GM21381 (cell line): ENCODE measurements around the gene MORN1.

Experiments used
- ATAC-seq: cut with Tn5 transposase; IDR thresholded peaks from one replicate; pipeline ENCODE4 v1.9.1; 2021; ENCODE audit warnings: mild to moderate bottlenecking, moderate library complexity; ENCODE audit not compliant: unreplicated experiment

The MORN1 gene

GRCh38 chr1:2422523-2422922 is 31.2 kb upstream of the MORN1 start:
- no peak for ATAC-seq

- no peak for ATAC-seq
These were observed 28.1 kb upstream of the MORN1 start for GRCh38 chr1:2419416-2419815.

DNA sequence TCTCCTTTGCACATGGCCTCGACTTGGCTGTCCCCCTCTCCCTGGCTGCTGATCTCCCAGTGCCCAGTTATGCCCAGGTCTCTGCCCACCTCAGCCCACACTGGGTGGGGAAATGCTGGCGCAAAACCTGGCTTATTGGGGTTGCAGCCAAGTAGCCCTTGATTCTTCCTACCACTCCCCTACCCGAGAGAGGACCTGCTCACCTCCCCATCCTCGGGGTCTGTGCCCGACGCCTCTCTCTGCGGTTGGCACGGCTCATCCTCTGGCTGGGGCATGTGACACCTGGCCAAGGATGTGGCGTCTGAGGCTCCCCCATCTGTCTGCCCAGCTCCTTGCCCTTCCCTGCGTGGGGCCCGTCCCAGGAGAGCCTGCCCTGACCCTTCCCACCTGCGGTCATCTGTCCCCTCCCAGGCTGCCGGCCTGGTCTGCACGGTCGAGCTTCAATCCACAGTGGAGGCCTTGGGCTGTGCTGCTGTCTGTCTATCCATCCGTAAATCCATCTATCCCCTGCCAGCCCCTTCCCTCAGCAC is 27.5 kb upstream of the MORN1 start:
- ATAC-seq: no peak

GRCh38 chr1:2417833-2418225 is 26.5 kb upstream of the MORN1 start:
- ATAC-seq: no peak

- ATAC-seq: no peak
These were observed 25.9 kb upstream of the MORN1 start for GRCh38 chr1:2417083-2417832.

DNA sequence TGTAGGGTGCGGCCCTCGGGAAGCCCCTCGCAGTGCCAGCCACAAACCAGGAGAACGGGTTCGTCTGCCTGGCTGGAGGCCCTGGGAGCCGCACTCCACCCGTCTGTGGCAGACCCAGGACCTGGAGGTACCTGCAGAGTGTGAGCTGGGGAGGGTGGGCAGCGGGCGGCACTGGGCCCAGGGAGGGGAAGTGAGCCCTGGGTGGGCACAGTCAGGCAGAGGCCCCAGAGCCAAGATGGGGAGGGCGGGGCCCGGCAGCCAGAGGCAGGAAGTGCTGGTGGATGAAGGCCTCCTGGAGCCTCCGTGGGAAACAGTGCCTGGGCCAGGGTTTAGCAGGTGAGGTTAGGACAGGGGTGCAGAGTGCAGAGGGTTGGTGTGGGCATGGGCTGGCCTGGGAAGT is 25.0 kb upstream of the MORN1 start:
- ATAC-seq: no peak

DNA sequence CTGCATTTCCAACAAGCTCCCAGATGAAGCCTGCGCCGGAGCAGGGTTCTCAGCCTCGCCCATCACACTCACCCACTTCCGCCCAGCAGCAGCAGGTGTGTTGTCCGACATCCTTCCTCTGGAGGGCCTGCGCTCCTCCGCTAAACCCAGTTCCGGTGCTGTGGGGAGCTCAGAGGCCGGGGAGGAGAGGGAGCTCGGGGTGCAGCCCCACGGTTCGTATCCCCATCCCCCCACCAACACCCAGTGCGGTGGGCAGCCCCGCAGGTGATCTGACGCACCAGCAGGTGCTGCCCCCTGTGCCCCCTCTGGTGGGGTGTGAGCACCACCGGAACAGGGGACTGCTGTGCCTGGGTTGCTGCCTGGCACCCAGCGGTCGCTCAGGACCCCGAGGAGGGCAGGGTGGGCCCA is 24.5 kb upstream of the MORN1 start:
- no peak for ATAC-seq

DNA sequence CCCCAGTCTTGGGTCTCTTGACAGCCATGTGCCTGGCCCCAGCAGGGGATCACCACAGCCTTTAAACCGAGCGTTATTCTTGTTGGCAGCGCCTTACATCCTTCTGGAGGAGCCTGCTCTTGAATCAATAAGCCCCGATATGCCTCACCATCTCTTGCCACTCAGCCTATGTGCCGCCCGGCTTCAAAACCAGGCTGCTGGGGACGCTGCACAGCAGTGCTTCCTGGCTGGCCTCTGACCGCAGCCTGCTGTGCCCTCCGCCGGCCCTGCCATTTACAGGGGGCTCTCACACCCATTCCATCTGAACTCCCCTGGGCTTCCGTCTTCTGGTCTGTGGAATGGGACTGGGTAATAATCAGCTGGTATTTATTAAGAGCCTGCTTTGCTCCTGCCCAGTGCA is 24.0 kb upstream of the MORN1 start:
- ATAC-seq: no peak

DNA sequence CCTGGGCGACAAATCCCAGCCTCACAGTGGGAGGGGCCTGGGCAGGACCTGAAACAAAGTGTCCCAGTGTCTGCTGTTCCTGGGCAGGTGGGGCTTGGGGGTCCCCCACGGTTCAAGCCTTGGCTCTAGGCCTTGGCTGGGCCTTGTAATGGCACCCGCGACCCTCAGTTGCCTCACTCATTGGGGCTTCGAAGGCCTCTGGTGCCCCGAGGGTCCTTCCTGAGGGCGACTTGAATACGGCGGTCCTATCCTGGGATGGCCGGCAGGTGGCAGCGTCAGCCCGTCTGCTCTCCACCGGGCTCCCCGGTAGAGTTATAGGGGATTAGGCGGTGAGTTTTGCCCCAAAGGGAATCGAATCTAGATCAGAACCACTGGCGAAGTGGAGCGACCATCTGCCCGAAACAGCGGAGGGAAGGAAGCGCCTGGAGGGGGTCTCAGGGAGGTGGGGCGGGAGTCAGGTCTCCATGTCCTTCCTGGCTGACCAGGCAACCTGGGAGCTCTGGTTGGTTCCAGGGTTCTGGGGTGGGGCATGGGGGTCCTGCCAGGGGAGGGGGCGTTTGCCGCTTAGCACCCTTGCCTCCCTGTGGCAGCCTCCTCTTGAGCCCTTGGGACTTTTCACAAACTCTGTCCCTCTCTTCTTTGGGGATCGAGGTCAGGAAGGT is 23.1 kb upstream of the MORN1 start:
- ATAC-seq: no peak

GRCh38 chr1:2413495-2414296 is 22.3 kb upstream of the MORN1 start:
- ATAC-seq: no peak

DNA sequence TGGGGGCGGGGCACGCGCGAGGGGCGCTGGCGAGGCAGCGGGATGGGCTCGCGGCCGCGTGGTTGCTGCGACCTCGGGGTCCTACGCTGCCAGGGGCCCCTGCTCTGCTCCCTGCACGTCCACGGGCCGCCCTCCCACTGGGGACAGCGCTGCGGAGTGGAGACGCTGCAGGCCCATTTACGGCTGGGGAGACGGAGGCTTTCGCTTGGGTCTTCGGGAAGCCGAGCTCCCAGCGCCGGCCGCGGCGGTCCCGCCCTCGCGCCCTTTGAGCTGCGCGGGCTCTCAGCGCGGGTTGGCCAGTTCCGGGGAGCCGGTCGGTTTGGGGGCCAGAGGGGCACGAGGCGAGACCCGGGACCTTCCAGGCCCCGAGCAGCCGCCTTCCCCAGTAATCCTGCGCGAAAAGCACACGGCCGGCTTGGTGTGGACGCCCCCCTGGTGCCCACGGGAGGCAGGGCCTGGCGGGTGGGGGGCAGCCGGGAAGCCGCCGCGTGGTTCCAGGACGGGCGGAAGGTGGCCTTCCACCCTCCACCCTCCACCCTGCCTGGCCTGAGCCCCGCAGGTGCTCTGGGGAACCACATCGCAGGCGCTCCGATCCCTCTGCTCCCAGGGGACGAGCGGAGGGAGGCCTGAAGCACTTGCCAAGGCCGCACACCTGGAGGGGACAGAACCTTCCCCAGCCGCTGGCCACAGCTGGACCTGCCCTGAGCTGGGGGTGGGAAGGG is 21.6 kb upstream of the MORN1 start:
- peak; percentile 2 for ATAC-seq

GRCh38 chr1:2412395-2412772 is 21.0 kb upstream of the MORN1 start, which contains the start of gene PEX10:
Gene PEX10 (minus strand): TSS chr1:2412564. CDS start chr1:2412502, 62 bp downstream.
- peak; percentile 82 for ATAC-seq

- peak; percentile 24 for ATAC-seq
These were observed 20.5 kb upstream of the MORN1 start for GRCh38 chr1:2411801-2412394.

DNA sequence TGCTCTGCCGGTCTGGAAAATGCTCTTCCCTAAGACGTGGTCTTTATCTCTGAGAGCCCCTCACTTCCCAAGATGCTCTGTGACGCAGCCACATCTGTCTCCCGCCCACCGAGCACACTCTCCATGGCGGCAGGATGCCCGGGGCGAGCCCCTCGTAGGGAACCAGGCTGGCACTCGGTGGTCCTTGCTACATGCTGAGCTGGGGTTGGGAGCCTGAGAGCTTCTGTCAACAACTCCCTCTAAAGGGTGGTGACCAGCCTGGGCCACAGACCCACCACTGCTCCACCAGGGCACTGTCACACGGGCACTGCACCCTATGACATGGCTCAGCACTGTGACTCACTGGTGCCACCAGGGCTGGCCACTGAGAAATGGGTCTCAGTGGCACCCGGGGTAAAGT is 18.4 kb upstream of the MORN1 start:
- no peak for ATAC-seq

- ATAC-seq: no peak
These were observed 17.5 kb upstream of the MORN1 start for GRCh38 chr1:2408859-2409276.

- no peak for ATAC-seq
These were observed 17.1 kb upstream of the MORN1 start for GRCh38 chr1:2408456-2408855.

GRCh38 chr1:2407991-2408275 is 16.6 kb upstream of the MORN1 start:
- no peak for ATAC-seq

- ATAC-seq: no peak
These were observed 16.0 kb upstream of the MORN1 start for GRCh38 chr1:2407166-2407990.

DNA sequence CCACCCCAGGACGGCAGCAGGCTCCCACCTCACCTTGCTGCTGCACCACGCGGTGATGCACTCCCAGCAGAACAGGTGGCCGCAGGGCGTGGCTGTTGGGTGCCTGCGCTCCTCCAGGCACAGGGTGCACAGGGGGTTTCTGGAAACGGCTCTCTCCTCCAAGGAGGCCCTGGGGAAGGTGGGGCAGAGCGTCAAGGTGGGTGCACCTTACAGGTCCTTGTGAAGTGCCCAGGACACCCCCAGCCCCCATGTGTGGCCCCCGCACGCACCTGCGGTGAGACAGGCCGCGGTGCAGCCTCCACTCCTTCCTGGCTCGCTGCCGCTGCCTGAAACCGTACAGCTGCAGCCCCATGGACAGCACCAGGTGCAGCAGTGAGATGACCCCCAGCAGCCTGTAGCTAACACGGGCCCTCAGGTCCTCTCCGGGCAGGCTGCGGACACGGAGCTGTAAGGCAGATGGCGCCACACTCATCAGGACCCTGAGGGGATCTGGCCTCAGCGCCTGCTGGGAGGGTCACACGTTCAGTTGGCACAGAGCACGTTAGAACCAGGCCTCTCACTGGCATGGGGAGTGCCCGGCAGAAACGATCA is 15.2 kb upstream of the MORN1 start:
- ATAC-seq: no peak
